ENCODE measurements around the gene SWI5.

The SWI5 gene

DNA sequence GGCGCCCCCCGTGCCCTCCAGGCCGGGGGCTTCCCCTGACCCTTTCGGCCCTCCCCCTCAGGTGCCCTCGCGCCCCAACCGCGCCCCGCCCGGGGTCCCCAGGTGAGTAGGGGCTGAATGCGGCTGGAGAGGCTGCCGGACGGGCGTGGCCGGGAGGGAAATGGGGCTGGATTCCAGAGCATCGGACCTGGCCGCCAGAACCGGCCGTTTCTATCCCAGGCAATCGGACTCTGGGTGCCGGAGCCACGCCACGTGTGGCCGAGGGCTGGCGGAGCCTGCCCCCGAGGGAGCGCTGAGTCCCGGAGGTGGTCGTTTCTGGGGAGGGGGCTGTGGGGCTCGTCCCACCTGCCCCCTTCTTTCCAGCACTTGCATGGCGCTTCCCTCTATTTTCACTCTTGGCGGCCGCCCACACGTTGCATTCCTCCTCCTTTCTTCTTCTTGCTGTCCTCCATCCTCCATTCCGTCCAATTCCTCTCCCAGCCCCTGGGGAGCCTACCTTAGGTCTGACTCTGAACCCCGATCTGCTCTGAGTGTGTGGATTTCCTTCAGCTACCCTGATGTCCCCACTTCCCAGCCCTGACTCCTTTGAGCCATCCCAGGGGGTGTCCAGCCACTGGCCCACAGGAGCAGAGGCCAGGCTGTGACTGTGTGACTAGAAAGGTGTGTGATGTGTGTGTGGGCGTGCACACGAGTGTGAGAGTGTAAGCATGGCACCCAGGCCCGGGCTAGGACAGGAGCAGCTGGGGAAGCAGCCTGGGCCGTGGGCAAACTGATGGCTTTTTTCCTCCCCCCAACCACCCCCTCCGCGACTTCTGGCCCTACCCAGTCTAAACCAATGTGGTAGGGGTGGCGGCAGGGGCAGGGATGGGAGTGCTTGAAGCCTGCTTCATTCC lies 25.0 kb upstream of the SWI5 start:
- Histone ChIP-seq H3K27ac (ENCODE audit: low read depth, low read length) (no peak overlapping the region), H3K4me3 (ENCODE audit: low read length) (peak overlapping the region; percentile 63)

DNA sequence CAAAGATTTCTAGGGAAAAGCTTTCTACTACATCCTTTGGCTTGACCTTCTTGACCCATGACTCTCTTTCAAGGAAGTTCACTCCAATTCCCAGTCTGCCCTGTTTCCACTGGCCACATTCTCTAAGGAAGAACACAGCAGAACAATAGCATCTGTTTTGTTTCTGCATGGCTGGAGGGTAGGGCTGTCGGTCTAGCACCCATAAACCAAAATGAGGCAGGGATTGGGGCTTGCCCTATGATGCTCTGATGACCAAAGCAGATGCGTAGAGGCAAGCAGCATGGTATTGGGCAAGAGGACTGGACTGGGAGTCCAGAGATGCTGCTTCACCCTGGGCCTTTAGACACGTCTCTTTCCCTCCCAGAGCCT lies 24.4 kb upstream of the SWI5 start:
- TF ChIP-seq EZH2phosphoT487 (IDR thresholded peaks at IDR 0.05; ENCODE audit: borderline replicate concordance, low read length): no peak
- TF ChIP-seq, protein P1, sequence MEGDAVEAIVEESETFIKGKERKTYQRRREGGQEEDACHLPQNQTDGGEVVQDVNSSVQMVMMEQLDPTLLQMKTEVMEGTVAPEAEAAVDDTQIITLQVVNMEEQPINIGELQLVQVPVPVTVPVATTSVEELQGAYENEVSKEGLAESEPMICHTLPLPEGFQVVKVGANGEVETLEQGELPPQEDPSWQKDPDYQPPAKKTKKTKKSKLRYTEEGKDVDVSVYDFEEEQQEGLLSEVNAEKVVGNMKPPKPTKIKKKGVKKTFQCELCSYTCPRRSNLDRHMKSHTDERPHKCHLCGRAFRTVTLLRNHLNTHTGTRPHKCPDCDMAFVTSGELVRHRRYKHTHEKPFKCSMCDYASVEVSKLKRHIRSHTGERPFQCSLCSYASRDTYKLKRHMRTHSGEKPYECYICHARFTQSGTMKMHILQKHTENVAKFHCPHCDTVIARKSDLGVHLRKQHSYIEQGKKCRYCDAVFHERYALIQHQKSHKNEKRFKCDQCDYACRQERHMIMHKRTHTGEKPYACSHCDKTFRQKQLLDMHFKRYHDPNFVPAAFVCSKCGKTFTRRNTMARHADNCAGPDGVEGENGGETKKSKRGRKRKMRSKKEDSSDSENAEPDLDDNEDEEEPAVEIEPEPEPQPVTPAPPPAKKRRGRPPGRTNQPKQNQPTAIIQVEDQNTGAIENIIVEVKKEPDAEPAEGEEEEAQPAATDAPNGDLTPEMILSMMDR (IDR thresholded peaks at IDR 0.05; ENCODE audit: low read depth, low read length, poor library complexity, severe bottlenecking): no peak
- Histone ChIP-seq H3K36me3 (ENCODE audit: control insufficient read depth, low read length) (no peaks in the 10 kb centered on the region), H3K4me3 (ENCODE audit: low read length) (no peak overlapping the region), H3K9me2 (replicated peaks; ENCODE audit: control insufficient read depth, low read length) (no peaks in the 10 kb centered on the region), H3K9me3 (ENCODE audit: control insufficient read depth, insufficient read depth, low read length) (no peaks in the 10 kb centered on the region), H3F3A (ENCODE audit: control insufficient read depth, insufficient read depth) (no peaks in the 10 kb centered on the region), H3K27ac (ENCODE audit: low read depth, low read length) (no peak overlapping the region), H3K27me3 (ENCODE audit: control insufficient read depth, low read length) (peaks cover 35% of the 10 kb centered on the region), H3K4me1 (ENCODE audit: control insufficient read depth, low read length) (peaks cover 22% of the 10 kb centered on the region), H3K4me2 (ENCODE audit: low read length) (no peak overlapping the region), H4K20me1 (ENCODE audit: control insufficient read depth, insufficient read depth, low read depth, low read length) (no peaks in the 10 kb centered on the region; the same call in 1 of the 2 replicates), H3K79me2 (ENCODE audit: control insufficient read depth, low read length) (no peaks in the 10 kb centered on the region)

More for the DNA sequence above, 25.0 kb upstream of the SWI5 start:
- Histone ChIP-seq H3K9me3 (ENCODE audit: control insufficient read depth, insufficient read depth, low read length) (no peaks in the 10 kb centered on the region), H3K4me1 (ENCODE audit: control insufficient read depth, low read length) (peaks cover 22% of the 10 kb centered on the region), H4K20me1 (ENCODE audit: control insufficient read depth, insufficient read depth, low read depth, low read length) (no peaks in the 10 kb centered on the region; the same call in 1 of the 2 replicates), H3K36me3 (ENCODE audit: control insufficient read depth, low read length) (no peaks in the 10 kb centered on the region), H3K27me3 (ENCODE audit: control insufficient read depth, low read length) (peaks cover 35% of the 10 kb centered on the region), H3K79me2 (ENCODE audit: control insufficient read depth, low read length) (no peaks in the 10 kb centered on the region), H3F3A (ENCODE audit: control insufficient read depth, insufficient read depth) (no peaks in the 10 kb centered on the region), H3K9me2 (replicated peaks; ENCODE audit: control insufficient read depth, low read length) (no peaks in the 10 kb centered on the region), H3K4me2 (ENCODE audit: low read length) (peak overlapping the region; percentile 73)
- no peak for TF ChIP-seq EZH2phosphoT487 (IDR thresholded peaks at IDR 0.05; ENCODE audit: borderline replicate concordance, low read length)
- TF ChIP-seq, protein P1 (IDR thresholded peaks at IDR 0.05; ENCODE audit: low read depth, low read length, poor library complexity, severe bottlenecking): no peak

DNA sequence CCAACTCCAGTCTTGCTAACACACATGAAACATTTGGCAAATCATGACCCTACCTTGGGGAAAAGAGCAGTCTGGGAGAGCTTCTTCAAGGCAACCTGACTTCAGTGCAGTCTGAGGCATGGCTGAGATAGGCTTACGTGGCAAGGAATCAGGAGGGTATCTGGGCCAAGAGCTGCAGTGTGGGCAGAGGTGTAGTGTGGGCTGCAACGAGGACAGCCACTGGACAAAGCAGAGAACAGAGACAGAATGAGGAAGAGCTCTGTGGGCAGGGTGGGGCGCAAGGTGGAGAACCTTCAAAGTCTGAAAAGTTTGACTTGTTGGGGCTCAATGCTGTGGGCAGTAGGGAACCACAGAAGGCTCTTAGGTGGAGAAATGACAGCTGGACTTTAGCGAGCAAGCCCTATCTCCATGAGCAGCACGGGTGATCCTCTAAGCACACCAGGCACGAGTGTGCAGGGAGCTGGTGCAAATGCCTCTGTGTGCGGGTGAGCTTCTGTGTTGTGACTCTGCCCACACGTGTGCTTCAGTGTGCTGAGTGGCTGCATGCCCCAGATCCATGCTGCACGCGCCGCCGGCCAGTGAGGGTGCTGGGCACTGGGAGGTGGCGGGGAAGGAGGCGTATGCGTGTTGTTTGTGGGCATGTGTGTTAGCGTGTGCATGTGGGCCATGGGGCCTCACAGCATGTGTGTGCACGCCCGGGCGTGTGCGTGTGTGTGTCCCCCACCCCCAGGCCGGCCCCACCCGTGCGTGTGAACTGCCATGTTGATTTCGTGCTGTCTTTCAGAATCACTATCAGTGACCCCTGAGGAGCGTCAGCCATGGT lies 23.5 kb upstream of the SWI5 start:
- Histone ChIP-seq H3F3A (ENCODE audit: control insufficient read depth, insufficient read depth) (no peaks in the 10 kb centered on the region), H3K79me2 (ENCODE audit: control insufficient read depth, low read length) (no peaks in the 10 kb centered on the region), H3K9me3 (ENCODE audit: control insufficient read depth, insufficient read depth, low read length) (no peaks in the 10 kb centered on the region), H3K4me3 (ENCODE audit: low read length) (no peak overlapping the region), H3K4me2 (ENCODE audit: low read length) (no peak overlapping the region), H3K36me3 (ENCODE audit: control insufficient read depth, low read length) (no peaks in the 10 kb centered on the region), H3K4me1 (ENCODE audit: control insufficient read depth, low read length) (peaks cover 22% of the 10 kb centered on the region), H3K27me3 (ENCODE audit: control insufficient read depth, low read length) (peaks cover 31% of the 10 kb centered on the region), H3K9me2 (replicated peaks; ENCODE audit: control insufficient read depth, low read length) (no peaks in the 10 kb centered on the region), H3K27ac (ENCODE audit: low read depth, low read length) (no peak overlapping the region), H4K20me1 (ENCODE audit: control insufficient read depth, insufficient read depth, low read depth, low read length) (no peaks in the 10 kb centered on the region; the same call in 1 of the 2 replicates)
- no peak for TF ChIP-seq EZH2phosphoT487 (IDR thresholded peaks at IDR 0.05; ENCODE audit: borderline replicate concordance, low read length)
- TF ChIP-seq, protein P1 (IDR thresholded peaks at IDR 0.05; ENCODE audit: low read depth, low read length, poor library complexity, severe bottlenecking): no peak

All from DOHH2 (cell line).